Measurements from ENCODE around the gene PINLYP. TPM values are rescaled to one million over a fixed set of nuclear protein-coding genes. Genes with fewer than 3 reads are reported as not detected.

PINLYP gene
- total RNA-seq, 4 donors from 2014 or later = 1.2 TPM; not detected in 3

GRCh38 chr19:43628646-43629326 lies 53.2 kb downstream of the PINLYP start:
- ATAC-seq = no peak
- no peak for DNase-seq
- Histone ChIP-seq H3K36me3 (no peaks in the 10 kb centered on the region), H3K4me1 (no peaks in the 10 kb centered on the region), H3K9me3 (no peaks in the 10 kb centered on the region), H3K27ac (no peak overlapping the region), H3K27me3 (no peaks in the 10 kb centered on the region), H3K4me3 (no peak overlapping the region)
- no peak for TF ChIP-seq POLR2A (IDR thresholded peaks at IDR 0.05)
- TF ChIP-seq, protein P1, sequence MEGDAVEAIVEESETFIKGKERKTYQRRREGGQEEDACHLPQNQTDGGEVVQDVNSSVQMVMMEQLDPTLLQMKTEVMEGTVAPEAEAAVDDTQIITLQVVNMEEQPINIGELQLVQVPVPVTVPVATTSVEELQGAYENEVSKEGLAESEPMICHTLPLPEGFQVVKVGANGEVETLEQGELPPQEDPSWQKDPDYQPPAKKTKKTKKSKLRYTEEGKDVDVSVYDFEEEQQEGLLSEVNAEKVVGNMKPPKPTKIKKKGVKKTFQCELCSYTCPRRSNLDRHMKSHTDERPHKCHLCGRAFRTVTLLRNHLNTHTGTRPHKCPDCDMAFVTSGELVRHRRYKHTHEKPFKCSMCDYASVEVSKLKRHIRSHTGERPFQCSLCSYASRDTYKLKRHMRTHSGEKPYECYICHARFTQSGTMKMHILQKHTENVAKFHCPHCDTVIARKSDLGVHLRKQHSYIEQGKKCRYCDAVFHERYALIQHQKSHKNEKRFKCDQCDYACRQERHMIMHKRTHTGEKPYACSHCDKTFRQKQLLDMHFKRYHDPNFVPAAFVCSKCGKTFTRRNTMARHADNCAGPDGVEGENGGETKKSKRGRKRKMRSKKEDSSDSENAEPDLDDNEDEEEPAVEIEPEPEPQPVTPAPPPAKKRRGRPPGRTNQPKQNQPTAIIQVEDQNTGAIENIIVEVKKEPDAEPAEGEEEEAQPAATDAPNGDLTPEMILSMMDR (IDR thresholded peaks at IDR 0.05 in 4 of 5, conservative IDR thresholded peaks at IDR 0.05 in 1 of 5) = no peak
- intact Hi-C loops (cut with DNase I; ENCODE audit: low total_unique reads) (no loop called here), in situ Hi-C loops (cut with MboI; ENCODE audit: low sequenced_read_pairs in 4 of 4) (no loop called here)

GRCh38 chr19:43631491-43631890 lies 55.9 kb downstream of the PINLYP start:
- no peak for ATAC-seq
- no peaks in the 10 kb centered on the region for H3K36me3 ChIP-seq
- no peaks in the 10 kb centered on the region for H3K4me1 ChIP-seq
- no peaks in the 10 kb centered on the region for H3K27me3 ChIP-seq
- H3K27ac ChIP-seq = no peak overlapping the region
- in situ Hi-C loops (cut with MboI; ENCODE audit: low sequenced_read_pairs in 4 of 4) = no loop called here
- no peaks in the 10 kb centered on the region for H3K9me3 ChIP-seq
- DNase-seq = no peak
- H3K4me3 ChIP-seq = no peak overlapping the region
- intact Hi-C loops (cut with DNase I; ENCODE audit: low total_unique reads) = no loop called here
- TF ChIP-seq POLR2A (IDR thresholded peaks at IDR 0.05) = no peak
- TF ChIP-seq, protein P1 (IDR thresholded peaks at IDR 0.05 in 4 of 5, conservative IDR thresholded peaks at IDR 0.05 in 1 of 5) = no peak

Other genes starting within 250 kb of the PINLYP start
- gene CD177, start 222.1 kb upstream of the PINLYP start, total RNA-seq = 1 to 10 TPM in 3 of 4 donors, not detected in 1; 1.3 to 2.9 (median 2.6) TPM
- gene TEX101, start 160.9 kb upstream of the PINLYP start, total RNA-seq = not detected
- not detected for gene LYPD3, start 110.2 kb upstream of the PINLYP start, total RNA-seq
- gene PHLDB3, start 71.1 kb upstream of the PINLYP start, total RNA-seq = 1 to 10 TPM; 1.5 to 9.6 (median 6.7) TPM
- 10 to 100 TPM; 18.6 to 34.8 (median 29.2) TPM for gene ETHE1, start 48.6 kb upstream of the PINLYP start, total RNA-seq
- not detected for gene ZNF575, start 42.6 kb upstream of the PINLYP start, total RNA-seq
- 10 to 100 TPM in 3 of 4 donors, 1 to 10 TPM in 1; 9.3 to 20.3 (median 16.7) TPM for gene XRCC1, start 274 bp upstream of the PINLYP start, total RNA-seq
- gene IRGQ, start 20.3 kb downstream of the PINLYP start, total RNA-seq = 10 to 100 TPM; 20.2 to 25.8 (median 23.6) TPM
- gene ZNF576, start 20.8 kb downstream of the PINLYP start, total RNA-seq = 10 to 100 TPM in 2 of 4 donors, 1 to 10 TPM in 2; 6.9 to 19.8 (median 11.6) TPM
- gene SRRM5, start 36.3 kb downstream of the PINLYP start, total RNA-seq = under 1 TPM in 3 of 4 donors, not detected in 1; 0.09 to 0.49 (median 0.25) TPM
- 10 to 100 TPM; 15.4 to 26.7 (median 20.0) TPM for gene ZNF428, start 43.8 kb downstream of the PINLYP start, total RNA-seq
- gene CADM4, start 64.0 kb downstream of the PINLYP start, total RNA-seq = 1 to 10 TPM; 2.6 to 4.5 (median 4.2) TPM
- 1 to 10 TPM in 3 of 4 donors, under 1 TPM in 1; 0.41 to 8.7 (median 3.4) TPM for gene PLAUR, start 94.4 kb downstream of the PINLYP start, total RNA-seq
- not detected for gene IRGC, start 140.3 kb downstream of the PINLYP start, total RNA-seq
- gene SMG9, start 179.2 kb downstream of the PINLYP start, total RNA-seq = 1 to 10 TPM; 4.5 to 9.1 (median 7.1) TPM
- 1 to 10 TPM in 3 of 4 donors, not detected in 1; 1.1 to 4.1 (median 1.7) TPM for gene KCNN4, start 205.2 kb downstream of the PINLYP start, total RNA-seq
- gene LYPD5, start 226.6 kb downstream of the PINLYP start, total RNA-seq = 1 to 10 TPM in 1 of 4 donors, under 1 TPM in 1, not detected in 2; 0.35 to 1.4 TPM